ENCODE measurements around the gene CDC42BPG. TPM values are rescaled to one million over a fixed set of nuclear protein-coding genes. Genes with fewer than 3 reads are reported as not detected.
"Not testable (repeated sequence)": the region's sequence is repeated elsewhere in the genome, so short reads cannot be mapped to it uniquely, and the experiment has no call there.

The CDC42BPG gene
- total and polyA plus RNA-seq, 10 of the 15 experiments (the other 5 are each of a cell fraction or from before 2014, with no cell fraction given): 0.02 to 1.3 (median 0.09) TPM; not detected in 1

GRCh38 chr11:64817476-64817875 is 27.0 kb downstream of the CDC42BPG start:
- intact Hi-C loops (cut with micrococcal nuclease; ENCODE audit: unreplicated experiment) (no loop called here), in situ Hi-C loops (cut with MboI) (no loop called here)
- ChIA-PET POLR2A (interaction anchor here (0.7 to 1.1 kb wide), 2 partner anchors 32 to 42 kb away, joined by 3 to 4 read pairs; no protein-coding TSS in a partner anchor), SMC1A (ENCODE audit: uncharacterized antibody, unreplicated experiment) (no interaction called here), CTCF (interaction anchor here (1.0 kb wide), 1 partner anchor 36 kb away, joined by 5 read pairs; no protein-coding TSS in a partner anchor), RAD21 (ENCODE audit: unreplicated experiment) (no interaction called here)
- no peaks in the 10 kb centered on the region for H3K36me3 ChIP-seq (ENCODE audit: control insufficient read depth in 2 of 2, insufficient read depth in 2 of 2, low read length in 1 of 2)
- no peak overlapping the region for H3K4me3 ChIP-seq
- no peak for ATAC-seq
- H3K4me1 ChIP-seq (ENCODE audit: control insufficient read depth, insufficient read depth, low read length): peaks cover 18% of the 10 kb centered on the region
- H3K79me2 ChIP-seq (ENCODE audit: control insufficient read depth, insufficient read depth, low read length): no peaks in the 10 kb centered on the region
- no peak overlapping the region for H3K4me2 ChIP-seq (ENCODE audit: control insufficient read depth, insufficient read depth)
- WGBS (ENCODE audit: insufficient coverage, insufficient replicate concordance, low lambda C conversion rate, missing lambda C conversion rate): 78% methylated on average over 3 of the region's 3 CpGs
- DNase-seq (ENCODE audit: low read depth, low spot score): no peak
- no peaks in the 10 kb centered on the region for H3K9me3 ChIP-seq (replicated peaks; ENCODE audit: control insufficient read depth, insufficient read depth, low read length)
- H3K9ac ChIP-seq (ENCODE audit: control insufficient read depth, insufficient read depth, low read length): no peak overlapping the region
- H4K20me1 ChIP-seq (ENCODE audit: control insufficient read depth, insufficient read depth): no peaks in the 10 kb centered on the region
- H2AFZ ChIP-seq (ENCODE audit: control insufficient read depth, low read depth, low read length): no peak overlapping the region
- FAIRE-seq: no peak
- TF ChIP-seq CEBPB (IDR thresholded peaks at IDR 0.05; ENCODE audit: borderline replicate concordance in 1 of 2, low read depth in 2 of 2, low read length in 2 of 2) (no peak), ZNF207 (IDR thresholded peaks at IDR 0.05; ENCODE audit: borderline replicate concordance) (no peak), MYB (IDR thresholded peaks at IDR 0.05; ENCODE audit: borderline replicate concordance, low read depth, low read length) (no peak), ZNF384 (IDR thresholded peaks at IDR 0.05; ENCODE audit: borderline replicate concordance, low read depth, low read length) (no peak), STAT1 (conservative IDR thresholded peaks at IDR 0.05) (no peak), ZNF622 (IDR thresholded peaks at IDR 0.05) (no peak), EP300 (IDR thresholded peaks at IDR 0.05; ENCODE audit: borderline replicate concordance in 1 of 2, control insufficient read depth in 1 of 2, low read depth in 2 of 2, low read length in 2 of 2) (no peak), ZBTB11 (CRISPR knock-in tag; IDR thresholded peaks at IDR 0.05) (no peak), CBFB (IDR thresholded peaks at IDR 0.05; ENCODE audit: low read depth) (no peak)
- H3K27ac ChIP-seq (ENCODE audit: control insufficient read depth, insufficient read depth): no peak overlapping the region
- no peaks in the 10 kb centered on the region for H3K27me3 ChIP-seq (replicated peaks in 1 of 2; ENCODE audit: control insufficient read depth in 2 of 2, insufficient read depth in 2 of 2, low read length in 1 of 2)
- no TSS peak for BruUV-seq (replicated peaks)

- BruUV-seq (replicated peaks); DNase-seq (ENCODE audit: low read depth, low spot score); H2AFZ ChIP-seq (ENCODE audit: control insufficient read depth, low read depth, low read length); H3K27me3 ChIP-seq (replicated peaks in 1 of 2; ENCODE audit: control insufficient read depth in 2 of 2, insufficient read depth in 2 of 2, low read length in 1 of 2); FAIRE-seq; H3K4me3 ChIP-seq; H3K27ac ChIP-seq (ENCODE audit: control insufficient read depth, insufficient read depth); ATAC-seq; H3K9me3 ChIP-seq (replicated peaks; ENCODE audit: control insufficient read depth, insufficient read depth, low read length); H3K9ac ChIP-seq (ENCODE audit: control insufficient read depth, insufficient read depth, low read length); H3K4me2 ChIP-seq (ENCODE audit: control insufficient read depth, insufficient read depth); in situ Hi-C loops (cut with MboI); H3K79me2 ChIP-seq (ENCODE audit: control insufficient read depth, insufficient read depth, low read length); H3K36me3 ChIP-seq (ENCODE audit: control insufficient read depth in 2 of 2, insufficient read depth in 2 of 2, low read length in 1 of 2); H4K20me1 ChIP-seq (ENCODE audit: control insufficient read depth, insufficient read depth): not testable (repeated sequence)
- ChIA-PET SMC1A (ENCODE audit: uncharacterized antibody, unreplicated experiment) (interaction anchor here (0.6 to 0.9 kb wide), 2 partner anchors 17 to 69 kb away, joined by 3 to 4 read pairs; no protein-coding TSS in a partner anchor), RAD21 (ENCODE audit: unreplicated experiment) (interaction anchor here (1.2 kb wide), 1 partner anchor 33 kb away, joined by 3 read pairs; no protein-coding TSS in a partner anchor), POLR2A (interaction anchor here (0.6 to 2.0 kb wide), 3 partner anchors 9 to 388 kb away, joined by 3 to 7 read pairs (median 3); partner anchors contain the start of gene SF1), CTCF (interaction anchor here (1.2 to 4.4 kb wide), 4 partner anchors 28 to 197 kb away, joined by 3 to 19 read pairs (median 4); no protein-coding TSS in a partner anchor)
- peaks cover 18% of the 10 kb centered on the region for H3K4me1 ChIP-seq (ENCODE audit: control insufficient read depth, insufficient read depth, low read length)
- 60% methylated on average over 5 of the region's 5 CpGs for WGBS (ENCODE audit: insufficient coverage, insufficient replicate concordance, low lambda C conversion rate, missing lambda C conversion rate)
- intact Hi-C loops (cut with micrococcal nuclease; ENCODE audit: unreplicated experiment): loop anchor here (2.0 kb wide), 1 partner anchor 73 kb away; no protein-coding TSS in a partner anchor
These were observed 29.0 kb downstream of the CDC42BPG start for GRCh38 chr11:64815433-64815832.
